GM23338 (cell line): ENCODE measurements around the gene DNMT1. TPM values are rescaled to one million over a fixed set of nuclear protein-coding genes. Genes with fewer than 3 reads are reported as not detected.

Experiments used
- ATAC-seq: fragments of 200-7000 bp; cut with Tn5 transposase; 3 replicates; pipeline ENCODE4 v1.9.1; 2020
- DNase-seq: peaks from one replicate; pipeline ENCODE4 v3.0.0-alpha.2; 2015; ENCODE audit warnings: low spot score
- H2AFZ ChIP-seq: fragments of 200-600 bp; sonication (generic); 2 replicates; pipeline ENCODE4 v1.8.0; 2016; ENCODE audit warnings: antibody characterized with exemption, mild to moderate bottlenecking, moderate library complexity
- H3F3A ChIP-seq: fragments of 200-600 bp; sonication (generic); replicated peaks from 2 replicates; pipeline ENCODE4 v1.8.0; 2017; ENCODE audit warnings: antibody characterized with exemption, mixed run types, low read depth
- H3K27ac ChIP-seq: fragments of 200-600 bp; sonication (generic); 2 replicates; pipeline ENCODE4 v1.6.1; 2016; ENCODE audit warnings: low read depth
- H3K27me3 ChIP-seq: fragments of 200-600 bp; sonication (generic); 2 replicates; pipeline ENCODE4 v1.8.0; 2016; ENCODE audit warnings: mild to moderate bottlenecking, mixed run types, moderate library complexity; ENCODE audit not compliant: insufficient read depth
- H3K36me3 ChIP-seq: fragments of 200-600 bp; sonication (generic); 2 replicates; pipeline ENCODE4 v1.8.0; 2016; ENCODE audit warnings: mild to moderate bottlenecking; ENCODE audit not compliant: insufficient read depth
- H3K4me1 ChIP-seq: fragments of 200-600 bp; sonication (generic); 2 replicates; pipeline ENCODE4 v1.8.0; 2016; ENCODE audit warnings: mild to moderate bottlenecking, moderate library complexity; ENCODE audit not compliant: insufficient read depth
- H3K4me2 ChIP-seq: fragments of 200-600 bp; sonication (generic); 2 replicates; pipeline ENCODE4 v1.7.1; 2017; ENCODE audit warnings: mixed run types
- H3K4me3 ChIP-seq: fragments of 200-600 bp; sonication (generic); 2 replicates; pipeline ENCODE4 v1.6.1; 2016; ENCODE audit warnings: mixed run types
- H3K79me2 ChIP-seq: fragments of 200-600 bp; sonication (generic); replicated peaks from 2 replicates; pipeline ENCODE4 v1.8.0; 2017; ENCODE audit warnings: mild to moderate bottlenecking; ENCODE audit not compliant: insufficient read depth
- H3K9me2 ChIP-seq: fragments of 200-600 bp; sonication (generic); 2 replicates; pipeline ENCODE4 v1.8.0; 2017; ENCODE audit not compliant: insufficient read depth
- H4K20me1 ChIP-seq: fragments of 200-600 bp; sonication (generic); replicated peaks from 2 replicates; pipeline ENCODE4 v1.8.0; 2017; ENCODE audit warnings: mild to moderate bottlenecking; ENCODE audit not compliant: insufficient read depth
- H3K27ac Mint-ChIP-seq: 2 replicates; pipeline ENCODE4 v1.8.0; 2020; ENCODE audit warnings: inconsistent platforms, mild to moderate bottlenecking, moderate library complexity, mixed read lengths
- H3K27me3 Mint-ChIP-seq: 3 replicates; pipeline ENCODE4 v1.8.0; 2022; ENCODE audit warnings: low read depth, mild to moderate bottlenecking, moderate library complexity, mixed read lengths, inconsistent platforms; ENCODE audit not compliant: insufficient read depth, poor library complexity
- H3K36me3 Mint-ChIP-seq: 3 replicates; pipeline ENCODE4 v1.8.0; 2021; ENCODE audit warnings: low read depth, mild to moderate bottlenecking, inconsistent platforms, moderate library complexity, mixed read lengths
- H3K4me1 Mint-ChIP-seq: 3 replicates; pipeline ENCODE4 v1.8.0; 2020; ENCODE audit warnings: mild to moderate bottlenecking, inconsistent platforms, mixed read lengths
- H3K4me3 Mint-ChIP-seq: 3 replicates; pipeline ENCODE4 v1.8.0; 2021; ENCODE audit warnings: moderate library complexity, mild to moderate bottlenecking, inconsistent platforms, mixed read lengths
- H3K9me3 Mint-ChIP-seq: 3 replicates; pipeline ENCODE4 v1.8.0; 2020; ENCODE audit warnings: moderate library complexity, mild to moderate bottlenecking, inconsistent platforms, mixed read lengths
- CTCF ChIP-seq, 2 experiments: fragments of 200-600 bp in 1 of 2; sonication (generic) in 1 of 2; conservative IDR thresholded peaks; 2 replicates each; pipeline versions ENCODE4 v1.5.1 to v1.6.1; 2016 to 2017; ENCODE audit warnings: antibody characterized with exemption in 2 of 2, low read depth in 2 of 2, mild to moderate bottlenecking in 2 of 2, moderate library complexity in 1 of 2
- EZH2phosphoT487 ChIP-seq: fragments of 200-600 bp; sonication (generic); IDR thresholded peaks from one replicate; pipeline ENCODE4 v1.8.1; 2018; ENCODE audit warnings: antibody characterized with exemption; ENCODE audit not compliant: unreplicated experiment
- NANOG ChIP-seq: IDR thresholded peaks from 2 replicates; pipeline ENCODE4 v1.6.1; 2016; ENCODE audit warnings: antibody characterized with exemption, borderline replicate concordance
- POLR2AphosphoS5 ChIP-seq: IDR thresholded peaks from 2 replicates; pipeline ENCODE4 v1.6.1; 2016; ENCODE audit warnings: antibody characterized with exemption, low read depth
- REST ChIP-seq: IDR thresholded peaks from one replicate; pipeline ENCODE4 v1.6.1; 2018; ENCODE audit warnings: antibody characterized with exemption; ENCODE audit not compliant: unreplicated experiment
- ZNF331 ChIP-seq: fragments of 250-450 bp; sonication (Bioruptor Pico); IDR thresholded peaks from 2 replicates; pipeline ENCODE4 v1.5.0; 2020; ENCODE audit warnings: low read depth, mild to moderate bottlenecking, moderate library complexity
- polyA plus RNA-seq: library from polyadenylated mRNA; unstranded; fragments of >200 nt; fragmentation: Nextera tagmentation; extraction: Ambion mirVana; gene quantifications from 2 replicates; pipeline ENCODE4 v1.2.1, GENCODE V29; 2016
- total RNA-seq: library from RNA; depleted of rRNA; stranded (reverse); fragments of >200 nt; shearing (Covaris generic); gene quantifications from 2 replicates; pipeline ENCODE4 v1.2.3, GENCODE V29; 2014

The DNMT1 gene
- total and polyA plus RNA-seq, 2 experiments from 2014 or later = 238 to 589 TPM

- Mint-ChIP-seq H3K9me3 (no peaks in the 10 kb centered on the region), H3K4me3 (no peak overlapping the region), H3K27ac (no peak overlapping the region), H3K36me3 (peaks cover 6% of the 10 kb centered on the region; the same call in 2 of the 3 replicates), H3K27me3 (peaks cover 15% of the 10 kb centered on the region), H3K4me1 (peaks cover 13% of the 10 kb centered on the region)
- no peak for DNase-seq
- Histone ChIP-seq H3K27ac (no peak overlapping the region), H3K27me3 (no peaks in the 10 kb centered on the region), H3K79me2 (peaks cover 8% of the 10 kb centered on the region; the same call in 1 of the 2 replicates), H3K4me3 (no peak overlapping the region), H4K20me1 (no peaks in the 10 kb centered on the region; the same call in 1 of the 2 replicates), H3K9me2 (no peaks in the 10 kb centered on the region), H3K4me1 (peaks cover 3% of the 10 kb centered on the region), H3F3A (peaks cover 8% of the 10 kb centered on the region), H2AFZ (no peak overlapping the region), H3K4me2 (no peak overlapping the region), H3K36me3 (no peaks in the 10 kb centered on the region)
- no peak for ATAC-seq
- TF ChIP-seq CTCF (conservative IDR thresholded peaks at IDR 0.05; ENCODE audit: low read depth in 2 of 2) (no peak), EZH2phosphoT487 (no peak), NANOG (no peak), POLR2AphosphoS5 (no peak), REST (no peak)
Measured at GRCh38 chr19:10228393-10228792, 33.6 kb upstream of the DNMT1 start.

GRCh38 chr19:10227026-10227971, 32.5 kb upstream of the DNMT1 start:
- TF ChIP-seq ZNF331 (CRISPR knock-in tag) (no peak), CTCF (conservative IDR thresholded peaks at IDR 0.05; ENCODE audit: low read depth in 2 of 2) (peak; percentile 43 to 48)
- no peak; the same call in 2 of the 3 replicates for ATAC-seq
- H3K4me1 Mint-ChIP-seq = peaks cover 16% of the 10 kb centered on the region

More at GRCh38 chr19:10227026-10227971, 32.5 kb upstream of the DNMT1 start:
- peaks cover 15% of the 10 kb centered on the region for H3K27me3 Mint-ChIP-seq
- no peaks in the 10 kb centered on the region; the same call in 1 of the 2 replicates for H4K20me1 ChIP-seq
- peaks cover 3% of the 10 kb centered on the region for H3K4me1 ChIP-seq
- peaks cover 8% of the 10 kb centered on the region for H3K36me3 Mint-ChIP-seq
- H2AFZ ChIP-seq = no peak overlapping the region
- H3K9me3 Mint-ChIP-seq = no peaks in the 10 kb centered on the region; the same call in 2 of the 3 replicates
- DNase-seq = peak; percentile 61
- no peaks in the 10 kb centered on the region for H3K27me3 ChIP-seq
- H3K27ac Mint-ChIP-seq = no peak overlapping the region
- no peaks in the 10 kb centered on the region for H3K36me3 ChIP-seq
- no peak overlapping the region for H3K4me3 Mint-ChIP-seq
- H3K4me3 ChIP-seq = no peak overlapping the region
- H3F3A ChIP-seq = peaks cover 8% of the 10 kb centered on the region
- H3K9me2 ChIP-seq = no peaks in the 10 kb centered on the region
- H3K79me2 ChIP-seq = peaks cover 8% of the 10 kb centered on the region; the same call in 1 of the 2 replicates
- no peak overlapping the region for H3K4me2 ChIP-seq
- H3K27ac ChIP-seq = no peak overlapping the region
